Hepatic stellate cell (primary cell): ENCODE measurements around the gene HOXC10.

ENCODE experiments used
- DNase-seq: peaks from one replicate; pipeline ENCODE4 v3.0.0; 2011; ENCODE audit warnings: low spot score

The HOXC10 gene

DNA sequence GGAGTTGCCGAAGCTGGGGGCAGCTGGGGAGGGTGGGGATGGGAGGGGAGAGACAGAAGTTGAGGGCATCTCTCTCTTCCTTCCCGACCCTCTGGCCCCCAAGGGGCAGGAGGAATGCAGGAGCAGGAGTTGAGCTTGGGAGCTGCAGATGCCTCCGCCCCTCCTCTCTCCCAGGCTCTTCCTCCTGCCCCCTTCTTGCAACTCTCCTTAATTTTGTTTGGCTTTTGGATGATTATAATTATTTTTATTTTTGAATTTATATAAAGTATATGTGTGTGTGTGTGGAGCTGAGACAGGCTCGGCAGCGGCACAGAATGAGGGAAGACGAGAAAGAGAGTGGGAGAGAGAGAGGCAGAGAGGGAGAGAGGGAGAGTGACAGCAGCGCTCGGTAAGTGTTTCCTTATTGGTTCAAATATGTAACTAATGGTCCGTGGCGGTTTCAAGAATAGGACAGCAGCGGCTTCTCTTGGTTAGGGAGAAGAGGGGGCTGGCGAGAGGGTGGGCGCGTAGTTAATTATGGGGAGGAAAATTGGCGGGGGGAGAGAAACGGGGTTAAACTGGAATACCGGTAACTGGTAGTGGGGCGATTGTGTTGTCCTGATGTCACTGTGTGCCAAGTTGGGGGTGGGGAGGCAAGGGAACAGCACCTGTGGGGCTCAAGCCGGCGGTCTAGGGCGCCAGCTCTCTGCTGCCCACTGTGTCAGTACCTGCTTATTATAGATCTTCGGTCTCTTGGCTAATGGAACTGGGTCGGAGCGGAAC, 32.3 kb downstream of the HOXC10 start:
- DNase-seq, result no peak

DNA sequence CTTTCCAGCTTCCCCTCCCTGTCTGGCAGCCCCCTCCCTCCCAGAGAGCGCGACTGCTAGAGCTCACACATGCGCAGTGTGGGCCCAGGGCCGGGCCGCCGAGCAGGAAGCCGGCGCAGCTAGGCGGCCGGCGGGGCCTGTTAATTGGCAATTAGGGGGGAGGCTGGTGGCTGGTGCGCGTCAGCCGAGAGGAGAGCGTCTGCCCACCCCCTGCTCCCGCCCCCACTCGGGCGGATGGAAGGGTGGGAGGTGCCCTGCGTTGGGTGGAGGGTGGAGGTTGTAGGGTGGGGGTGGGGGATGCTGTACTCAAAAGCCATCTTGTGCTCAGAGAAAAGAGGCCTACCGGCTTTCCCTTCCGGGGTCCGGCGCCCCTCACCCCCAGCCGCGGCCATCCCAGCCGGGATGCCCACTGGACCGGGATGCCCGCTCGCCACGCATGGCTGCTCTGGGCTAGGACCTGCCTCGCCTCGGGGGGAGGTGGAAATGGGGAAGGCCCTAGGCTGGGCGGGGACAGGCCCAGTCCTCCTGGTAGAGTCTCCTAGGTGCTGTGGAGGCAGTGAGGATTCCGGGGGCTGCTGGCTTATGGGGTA, 33.0 kb downstream of the HOXC10 start:
- peak; percentile 59 for DNase-seq

- DNase-seq, result no peak
Measured at GRCh38 chr12:54018468-54018984, 33.6 kb downstream of the HOXC10 start.

DNA sequence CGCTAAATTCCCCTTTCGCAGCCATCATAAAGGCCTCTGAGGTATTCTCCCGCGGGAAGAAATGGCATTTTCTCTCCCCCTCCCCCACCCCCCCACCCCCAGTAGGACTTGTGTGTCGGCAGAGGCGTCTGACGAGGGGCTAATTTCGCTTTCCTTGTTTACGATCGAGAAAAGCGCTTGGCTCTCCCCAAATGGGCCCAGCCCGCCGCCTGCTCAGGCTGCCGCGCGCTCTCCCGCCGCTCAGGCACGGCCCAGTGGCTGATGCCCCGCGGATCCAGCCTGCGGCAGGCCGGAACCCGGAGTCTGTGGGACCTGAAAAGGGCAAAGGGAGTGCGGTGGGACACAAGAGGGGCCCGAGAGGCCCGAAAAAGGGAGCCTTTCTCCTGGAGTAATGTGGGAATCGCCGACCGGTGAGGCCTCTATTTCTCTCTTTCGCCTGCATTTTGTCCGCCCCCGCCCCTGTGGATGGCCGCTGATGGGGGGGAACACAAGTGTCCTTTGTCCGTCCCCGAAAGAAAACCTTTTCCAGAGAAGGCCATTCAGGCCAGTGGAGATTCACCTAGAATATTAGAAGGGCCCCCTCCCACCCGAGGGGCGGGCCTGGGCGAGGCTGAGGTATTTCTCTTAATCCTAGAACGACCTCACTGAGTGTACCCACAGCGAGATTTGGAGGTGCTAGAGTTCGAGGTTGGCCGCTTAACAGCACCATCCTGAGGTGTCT, 34.3 kb downstream of the HOXC10 start:
- DNase-seq, result no peak

- no peak for DNase-seq
Measured at GRCh38 chr12:54019924-54020590, 35.1 kb downstream of the HOXC10 start.

DNA sequence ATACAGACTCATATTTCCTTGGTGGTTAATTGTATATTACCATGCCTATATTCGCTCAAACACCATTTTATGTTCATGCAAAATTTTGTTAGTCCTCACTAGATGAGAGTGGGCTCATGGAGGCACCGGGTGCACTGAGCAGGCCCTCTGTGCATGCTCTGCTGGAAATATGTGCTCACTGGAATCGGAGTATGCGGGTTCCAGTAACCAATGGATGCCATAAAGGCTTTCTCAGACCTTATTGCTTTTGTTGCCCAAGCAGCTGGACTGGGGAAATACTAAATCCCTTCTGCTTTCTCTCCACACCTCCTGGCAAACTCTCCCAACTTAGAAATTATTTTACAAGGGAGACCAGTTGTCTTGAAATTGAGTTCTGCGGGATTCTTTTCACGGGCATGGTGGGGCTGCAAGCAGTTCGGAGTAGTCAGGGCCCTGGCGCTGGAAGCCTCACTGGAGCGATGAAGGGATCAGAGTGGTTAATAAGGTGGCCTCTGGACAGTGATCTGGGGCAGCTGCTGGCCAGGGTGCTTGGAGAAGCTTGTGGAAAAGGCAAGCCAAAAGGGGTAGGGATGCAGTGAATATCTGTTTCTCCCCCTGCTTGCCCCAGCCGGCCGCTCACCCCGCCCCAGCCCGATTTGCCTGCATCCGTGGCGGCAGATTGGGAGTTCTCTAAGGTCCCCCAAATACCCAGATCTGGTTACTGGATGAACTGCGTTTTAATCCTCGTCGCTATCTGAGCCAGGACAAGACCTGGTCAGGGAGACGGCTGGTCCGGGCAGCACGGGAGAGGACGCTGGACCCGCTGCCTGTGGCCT, 35.9 kb downstream of the HOXC10 start:
- no peak for DNase-seq

GRCh38 chr12:54021432-54022013, 36.6 kb downstream of the HOXC10 start:
- no peak for DNase-seq

- no peak for DNase-seq
Measured at GRCh38 chr12:54022960-54023884, 38.3 kb downstream of the HOXC10 start.

- no peak for DNase-seq
Measured at GRCh38 chr12:54024127-54024526, 39.2 kb downstream of the HOXC10 start.

- no peak for DNase-seq
Measured at GRCh38 chr12:54024581-54025305, 39.8 kb downstream of the HOXC10 start.

DNA sequence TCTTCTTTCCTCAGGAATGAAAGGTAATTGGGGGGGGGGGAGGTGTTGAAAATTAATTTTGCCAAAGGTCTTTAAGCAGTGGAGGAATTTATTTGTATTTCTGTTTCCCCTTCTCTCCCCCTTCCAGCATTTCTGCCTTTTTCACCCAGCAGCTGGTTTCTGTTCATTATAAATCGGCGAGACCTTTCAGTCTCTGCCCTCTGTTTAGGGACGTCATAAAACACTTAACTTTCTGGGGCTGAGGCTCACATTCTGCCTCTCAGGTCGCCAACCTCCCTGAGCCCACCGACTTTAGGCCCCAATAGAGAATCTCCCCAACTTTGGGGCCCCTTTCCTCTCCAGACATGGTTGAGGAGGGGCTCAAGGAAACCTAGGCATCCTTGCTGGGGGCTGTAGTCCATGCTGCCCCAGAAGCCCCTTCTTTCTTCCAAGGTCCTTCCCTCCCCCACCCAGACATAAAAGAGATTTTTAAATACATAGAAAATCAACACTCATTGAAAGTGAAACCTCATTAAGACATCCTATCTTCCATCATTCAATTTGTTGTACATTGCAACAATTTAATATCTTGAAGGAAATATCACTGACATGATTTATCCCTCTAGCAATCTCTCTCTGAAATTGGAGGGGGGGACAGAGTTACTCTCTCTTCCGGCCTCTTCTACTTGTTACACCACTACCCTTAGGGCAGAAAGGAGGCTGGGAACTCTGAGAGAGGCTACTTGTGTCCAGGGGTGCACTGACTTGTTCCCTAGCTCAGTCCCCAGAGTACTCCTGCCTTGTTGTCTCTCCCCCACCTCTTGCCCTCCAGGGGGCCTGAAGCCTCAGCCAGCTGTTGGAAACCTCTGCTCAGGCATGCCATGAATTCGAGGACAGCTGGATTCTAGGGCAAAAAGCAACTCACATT, 40.8 kb downstream of the HOXC10 start:
- no peak for DNase-seq

- no peak for DNase-seq
Measured at GRCh38 chr12:54026640-54027441, 41.9 kb downstream of the HOXC10 start.

DNA sequence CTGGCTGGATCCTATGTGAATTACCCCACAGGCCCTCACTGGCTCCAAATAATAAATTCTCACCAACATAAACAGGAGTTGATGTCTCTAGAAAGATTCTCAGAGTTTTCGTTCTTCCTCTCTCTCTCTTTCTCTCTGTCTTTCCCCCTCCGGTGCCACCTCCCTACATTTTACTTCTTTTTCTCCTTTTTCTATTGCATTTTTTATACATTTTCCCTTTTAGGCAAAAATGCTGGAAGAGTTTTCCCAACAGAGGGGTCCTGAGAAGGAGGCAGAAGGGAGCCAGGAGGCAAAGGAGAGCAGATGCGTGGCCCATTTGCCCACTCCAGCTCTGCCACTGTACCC, 42.5 kb downstream of the HOXC10 start:
- DNase-seq, result no peak

DNA sequence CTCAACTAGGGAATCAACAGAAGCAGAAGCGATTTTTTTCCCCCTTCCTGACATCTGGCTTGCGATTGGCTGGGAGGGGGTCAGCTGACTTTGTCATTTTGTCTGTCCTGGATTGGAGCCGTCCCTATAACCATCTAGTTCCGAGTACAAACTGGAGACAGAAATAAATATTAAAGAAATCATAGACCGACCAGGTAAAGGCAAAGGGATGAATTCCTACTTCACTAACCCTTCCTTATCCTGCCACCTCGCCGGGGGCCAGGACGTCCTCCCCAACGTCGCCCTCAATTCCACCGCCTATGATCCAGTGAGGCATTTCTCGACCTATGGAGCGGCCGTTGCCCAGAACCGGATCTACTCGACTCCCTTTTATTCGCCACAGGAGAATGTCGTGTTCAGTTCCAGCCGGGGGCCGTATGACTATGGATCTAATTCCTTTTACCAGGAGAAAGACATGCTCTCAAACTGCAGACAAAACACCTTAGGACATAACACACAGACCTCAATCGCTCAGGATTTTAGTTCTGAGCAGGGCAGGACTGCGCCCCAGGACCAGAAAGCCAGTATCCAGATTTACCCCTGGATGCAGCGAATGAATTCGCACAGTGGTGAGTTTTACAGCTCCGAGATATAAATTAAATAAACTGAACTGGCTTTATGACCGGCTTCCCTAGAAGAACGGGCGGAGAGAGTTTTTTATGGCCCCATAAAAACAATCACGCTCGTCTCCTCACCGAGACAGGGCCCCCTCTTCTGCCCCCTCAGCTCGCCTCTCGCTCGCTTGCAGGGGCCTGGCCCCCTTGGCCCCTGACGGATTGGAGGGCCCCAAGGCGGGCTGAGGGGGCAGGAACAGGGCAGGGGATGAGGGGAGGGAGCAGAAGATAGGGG, 43.6 kb downstream of the HOXC10 start, which contains the start of gene HOXC6:
Gene HOXC6 (plus strand): TSS at position 127 of the 888 bp plus-strand sequence. CDS start 82 bp downstream, at position 209.
- DNase-seq, result no peak

GRCh38 chr12:54029529-54030441, 44.8 kb downstream of the HOXC10 start:
- no peak for DNase-seq
